Renal cortex interstitium (tissue), 11 donors: Measurements from ENCODE around the gene SCAPER. TPM values are rescaled to one million over a fixed set of nuclear protein-coding genes. Genes with fewer than 3 reads are reported as not detected.
"Not testable (repeated sequence)": the region's sequence is repeated elsewhere in the genome, so short reads cannot be mapped to it uniquely, and the experiment has no call there.

ENCODE experiments used
- DNase-seq, 11 donors: peaks; one replicate each; pipeline ENCODE4 v3.0.0-alpha.2; 2013; ENCODE audit warnings: low read depth in 9 of 11, low spot score in 4 of 11; ENCODE audit errors: extremely low read depth in 1 of 11
- polyA plus RNA-seq, 3 donors: library from polyadenylated mRNA; unstranded; fragments of 120-200 nt; gene quantifications; one replicate each; pipeline ENCODE4 v1.2.1, GENCODE V29; 2013; ENCODE audit not compliant: insufficient read length in 3 of 3

SCAPER gene
- polyA plus RNA-seq, 3 donors = 23.1 to 27.5 (median 27.1) TPM

GRCh38 chr15:76868740-76869139 lies 36.4 kb downstream of the SCAPER start:
- no peak for DNase-seq

GRCh38 chr15:76866716-76867321 lies 38.3 kb downstream of the SCAPER start:
- DNase-seq = peak; percentile 9 to 33 (median 14)

GRCh38 chr15:76866008-76866407 lies 39.1 kb downstream of the SCAPER start:
- DNase-seq = no peak

- no peak for DNase-seq
Measured at GRCh38 chr15:76865548-76865991, 39.6 kb downstream of the SCAPER start.

- no peak for DNase-seq
Measured at GRCh38 chr15:76864586-76864985, 40.6 kb downstream of the SCAPER start.

- DNase-seq = no peak
Measured at GRCh38 chr15:76863693-76864092, 41.4 kb downstream of the SCAPER start.

GRCh38 chr15:76863123-76863522 lies 42.0 kb downstream of the SCAPER start:
- DNase-seq = no peak

- DNase-seq = no peak
Measured at GRCh38 chr15:76861815-76862397, 43.2 kb downstream of the SCAPER start.

- no peak for DNase-seq
Measured at GRCh38 chr15:76860201-76860600, 44.9 kb downstream of the SCAPER start.

- DNase-seq = not testable (repeated sequence)
Measured at GRCh38 chr15:76850367-76850766, 54.8 kb downstream of the SCAPER start.

GRCh38 chr15:76846782-76847181 lies 58.4 kb downstream of the SCAPER start:
- DNase-seq = no peak

GRCh38 chr15:76844096-76844495 lies 61.0 kb downstream of the SCAPER start:
- no peak for DNase-seq

GRCh38 chr15:76843269-76843668 lies 61.9 kb downstream of the SCAPER start:
- no peak for DNase-seq

- DNase-seq = peak in 9 of 11 donors; percentile 4 to 32 (median 13)
Measured at GRCh38 chr15:76840830-76841460, 64.2 kb downstream of the SCAPER start.

GRCh38 chr15:76839173-76839572 lies 66.0 kb downstream of the SCAPER start:
- DNase-seq = no peak

GRCh38 chr15:76837474-76837873 lies 67.7 kb downstream of the SCAPER start:
- no peak for DNase-seq

- DNase-seq = no peak
Measured at GRCh38 chr15:76829939-76830338, 75.2 kb downstream of the SCAPER start.

- DNase-seq = peak in 5 of 11 donors; percentile 1 to 4 (median 1)
Measured at GRCh38 chr15:76823890-76824289, 81.2 kb downstream of the SCAPER start.

- DNase-seq = no peak
Measured at GRCh38 chr15:76823303-76823702, 81.8 kb downstream of the SCAPER start.

- not testable (repeated sequence) for DNase-seq
Measured at GRCh38 chr15:76818926-76819325, 86.2 kb downstream of the SCAPER start.
